ENCODE results near the gene DOCK4. TPM values are rescaled to one million over a fixed set of nuclear protein-coding genes. Genes with fewer than 3 reads are reported as not detected.

DOCK4 gene
- total and polyA plus RNA-seq, 2 of the 8 experiments (the other 6 are each of a cell fraction or from before 2014, with no cell fraction given), result 5.1 to 23.6 TPM

DNA sequence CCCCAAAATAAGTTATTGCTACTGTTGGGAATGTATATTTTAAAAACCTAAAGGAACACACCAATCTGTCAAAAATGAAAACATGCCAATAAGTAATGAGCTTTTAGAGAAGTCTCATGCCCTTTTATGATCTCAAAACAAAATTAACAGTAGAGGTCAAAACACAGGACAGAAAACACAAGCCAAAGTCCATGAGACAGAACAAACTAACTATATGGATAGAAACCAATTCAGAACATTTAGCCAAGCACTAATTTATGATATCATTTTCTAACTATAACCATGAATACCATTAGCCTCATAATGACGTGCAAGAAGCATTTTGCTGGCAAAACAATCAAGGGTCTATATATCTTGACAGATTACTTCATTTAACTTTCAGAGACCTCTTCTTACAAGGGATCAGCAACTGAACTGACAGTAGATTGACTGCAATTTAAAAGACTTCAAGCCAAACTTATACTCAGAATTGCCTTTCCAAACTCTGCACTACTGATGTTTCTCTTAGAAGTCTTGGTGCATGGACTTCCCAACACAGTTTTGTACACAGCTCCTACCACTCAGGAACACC, 200.9 kb downstream of the DOCK4 start:
- FAIRE-seq (no peak), DNase-seq (ENCODE audit: low read depth in 1 of 2, low spot score in 2 of 2) (no peak)
- Histone ChIP-seq H3K36me3 (ENCODE audit: control insufficient read depth in 2 of 4, insufficient read depth in 4 of 4, low read length in 3 of 4) (no peaks in the 10 kb centered on the region), H2BK120ac (replicated peaks; ENCODE audit: low read depth, low read length) (no peak overlapping the region), H3K23ac (ENCODE audit: insufficient read length) (no peak overlapping the region), H3K79me2 (ENCODE audit: control insufficient read depth in 1 of 2, insufficient read depth in 2 of 2, low read length in 2 of 2) (no peaks in the 10 kb centered on the region), H3K14ac (ENCODE audit: insufficient read length) (no peak overlapping the region), H3K23me2 (ENCODE audit: low read depth, low read length) (no peaks in the 10 kb centered on the region), H3K4me2 (ENCODE audit: insufficient read depth in 1 of 2, low read depth in 2 of 2, low read length in 2 of 2) (no peak overlapping the region), H3K27me3 (replicated peaks in 1 of 4; ENCODE audit: control insufficient read depth in 3 of 4, extremely low read depth in 1 of 4, insufficient read depth in 3 of 4, low read length in 3 of 4) (no peaks in the 10 kb centered on the region), H2AFZ (ENCODE audit: low read length) (no peak overlapping the region), H3K79me1 (ENCODE audit: low read depth, low read length) (no peaks in the 10 kb centered on the region), H3K4me3 (ENCODE audit: extremely low read depth in 1 of 4, insufficient read depth in 2 of 4, low read depth in 3 of 4, low read length in 4 of 4) (no peak overlapping the region), H3K9me3 (ENCODE audit: insufficient read depth in 2 of 2, low read depth in 1 of 2, low read length in 1 of 2) (no peaks in the 10 kb centered on the region), H2BK12ac (ENCODE audit: low read depth, low read length) (no peak overlapping the region), H3K27ac (ENCODE audit: low read depth, low read length) (no peak overlapping the region), H3K9ac (replicated peaks in 1 of 4; ENCODE audit: extremely low read depth in 1 of 4, low read depth in 3 of 4, low read length in 3 of 4) (no peak overlapping the region), H2AK5ac (ENCODE audit: low read depth, low read length) (no peak overlapping the region), H2BK20ac (ENCODE audit: low read length) (no peak overlapping the region), H3K4me1 (replicated peaks in 1 of 4; ENCODE audit: control insufficient read depth in 3 of 4, insufficient read depth in 4 of 4, low read length in 3 of 4) (no peaks in the 10 kb centered on the region), H4K5ac (ENCODE audit: insufficient read length, low read depth, low read length) (no peak overlapping the region), H4K91ac (replicated peaks; ENCODE audit: insufficient read length, low read length) (no peak overlapping the region), H4K8ac (ENCODE audit: extremely low read depth, insufficient read depth, low read length) (no peak overlapping the region), H3K56ac (replicated peaks; ENCODE audit: insufficient read length, low read depth, low read length) (no peak overlapping the region), H4K20me1 (replicated peaks in 1 of 2; ENCODE audit: control insufficient read depth in 1 of 2, insufficient read depth in 2 of 2, low read length in 2 of 2) (no peaks in the 10 kb centered on the region), H2BK5ac (ENCODE audit: low read depth, low read length) (no peak overlapping the region), H3K18ac (ENCODE audit: extremely low read depth, low read length) (no peak overlapping the region), H3K4ac (replicated peaks; ENCODE audit: insufficient read length, low read depth, low read length) (no peak overlapping the region), H2BK15ac (ENCODE audit: low read length) (no peak overlapping the region)
- 85% methylated on average over 1 of the region's 1 CpG; no CpG with 5 or more reads in 1 of the 2 experiments for WGBS, 2 experiments (ENCODE audit: extremely low coverage in 1 of 2, insufficient coverage in 1 of 2, insufficient read length in 1 of 2, insufficient replicate concordance in 2 of 2, low coverage in 1 of 2, low lambda C conversion rate in 2 of 2, missing lambda C conversion rate in 1 of 2)
- ChIA-PET CTCF (ENCODE audit: partially characterized antibody) (no interaction called here), POLR2A (ENCODE audit: partially characterized antibody) (no interaction called here)
- TF ChIP-seq CBX5 (IDR thresholded peaks at IDR 0.05; ENCODE audit: low read depth, low read length) (no peak), SP2 (IDR thresholded peaks at IDR 0.05; ENCODE audit: low read length) (no peak), ASH2L (IDR thresholded peaks at IDR 0.05; ENCODE audit: low read length) (no peak), KDM4A (IDR thresholded peaks at IDR 0.05; ENCODE audit: low read depth, low read length, severe bottlenecking) (no peak), EZH2 (IDR thresholded peaks at IDR 0.05; ENCODE audit: low read depth, low read length, severe bottlenecking) (no peak), GTF2F1 (IDR thresholded peaks at IDR 0.05; ENCODE audit: borderline replicate concordance, low read depth, low read length) (no peak), CHD2 (IDR thresholded peaks at IDR 0.05; ENCODE audit: low read length) (no peak), TAF7 (optimal IDR thresholded peaks at IDR 0.05; ENCODE audit: borderline replicate concordance, low read depth, low read length) (no peak), EGR1 (IDR thresholded peaks at IDR 0.05; ENCODE audit: borderline replicate concordance, low read depth, low read length) (no peak), CTBP2 (IDR thresholded peaks at IDR 0.05; ENCODE audit: borderline replicate concordance, insufficient read depth, insufficient read length, low read length) (no peak), RBBP5 (IDR thresholded peaks at IDR 0.05; ENCODE audit: borderline replicate concordance, low read depth, low read length) (no peak), BRCA1 (IDR thresholded peaks at IDR 0.05; ENCODE audit: low read depth, low read length) (no peak), HDAC2 (IDR thresholded peaks at IDR 0.05; ENCODE audit: borderline replicate concordance in 1 of 2, low read depth in 2 of 2, low read length in 2 of 2) (no peak)
- TF ChIP-seq, protein P1, sequence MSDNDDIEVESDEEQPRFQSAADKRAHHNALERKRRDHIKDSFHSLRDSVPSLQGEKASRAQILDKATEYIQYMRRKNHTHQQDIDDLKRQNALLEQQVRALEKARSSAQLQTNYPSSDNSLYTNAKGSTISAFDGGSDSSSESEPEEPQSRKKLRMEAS (IDR thresholded peaks at IDR 0.05), result no peak

All from H1 (cell line).